Measurements from ENCODE around the gene CIAO2B.

DNA sequence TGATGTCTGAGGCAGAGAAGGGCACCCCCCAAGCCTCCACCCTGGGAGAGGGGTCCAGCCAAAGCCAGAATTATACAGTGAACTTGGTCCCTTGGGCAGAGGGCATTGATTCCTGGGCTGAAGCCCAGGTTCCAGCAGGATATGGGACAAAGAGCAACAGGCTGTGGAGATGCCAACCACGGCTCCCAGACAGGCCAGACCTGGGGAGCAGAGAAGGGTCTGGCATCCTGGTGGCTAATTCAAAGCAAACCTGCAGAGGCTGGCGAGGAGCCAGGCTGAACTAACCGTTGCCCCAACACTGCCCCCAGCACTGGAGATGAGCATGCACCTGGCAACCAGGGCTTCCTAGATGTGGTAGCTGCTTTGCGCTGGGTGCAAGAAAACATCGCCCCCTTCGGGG, 29.8 kb upstream of the CIAO2B start:
- TF ChIP-seq, protein P1, sequence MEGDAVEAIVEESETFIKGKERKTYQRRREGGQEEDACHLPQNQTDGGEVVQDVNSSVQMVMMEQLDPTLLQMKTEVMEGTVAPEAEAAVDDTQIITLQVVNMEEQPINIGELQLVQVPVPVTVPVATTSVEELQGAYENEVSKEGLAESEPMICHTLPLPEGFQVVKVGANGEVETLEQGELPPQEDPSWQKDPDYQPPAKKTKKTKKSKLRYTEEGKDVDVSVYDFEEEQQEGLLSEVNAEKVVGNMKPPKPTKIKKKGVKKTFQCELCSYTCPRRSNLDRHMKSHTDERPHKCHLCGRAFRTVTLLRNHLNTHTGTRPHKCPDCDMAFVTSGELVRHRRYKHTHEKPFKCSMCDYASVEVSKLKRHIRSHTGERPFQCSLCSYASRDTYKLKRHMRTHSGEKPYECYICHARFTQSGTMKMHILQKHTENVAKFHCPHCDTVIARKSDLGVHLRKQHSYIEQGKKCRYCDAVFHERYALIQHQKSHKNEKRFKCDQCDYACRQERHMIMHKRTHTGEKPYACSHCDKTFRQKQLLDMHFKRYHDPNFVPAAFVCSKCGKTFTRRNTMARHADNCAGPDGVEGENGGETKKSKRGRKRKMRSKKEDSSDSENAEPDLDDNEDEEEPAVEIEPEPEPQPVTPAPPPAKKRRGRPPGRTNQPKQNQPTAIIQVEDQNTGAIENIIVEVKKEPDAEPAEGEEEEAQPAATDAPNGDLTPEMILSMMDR (IDR thresholded peaks at IDR 0.05): no peak
- no peak for TF ChIP-seq EP300 (IDR thresholded peaks at IDR 0.05)
- TF ChIP-seq POLR2A (IDR thresholded peaks at IDR 0.05; ENCODE audit: low read depth): no peak
- no peak for TF ChIP-seq POLR2AphosphoS5 (IDR thresholded peaks at IDR 0.05)

All from esophagus muscularis mucosa (tissue), 4 donors.